ENCODE results near the gene FOXP1.

DNA sequence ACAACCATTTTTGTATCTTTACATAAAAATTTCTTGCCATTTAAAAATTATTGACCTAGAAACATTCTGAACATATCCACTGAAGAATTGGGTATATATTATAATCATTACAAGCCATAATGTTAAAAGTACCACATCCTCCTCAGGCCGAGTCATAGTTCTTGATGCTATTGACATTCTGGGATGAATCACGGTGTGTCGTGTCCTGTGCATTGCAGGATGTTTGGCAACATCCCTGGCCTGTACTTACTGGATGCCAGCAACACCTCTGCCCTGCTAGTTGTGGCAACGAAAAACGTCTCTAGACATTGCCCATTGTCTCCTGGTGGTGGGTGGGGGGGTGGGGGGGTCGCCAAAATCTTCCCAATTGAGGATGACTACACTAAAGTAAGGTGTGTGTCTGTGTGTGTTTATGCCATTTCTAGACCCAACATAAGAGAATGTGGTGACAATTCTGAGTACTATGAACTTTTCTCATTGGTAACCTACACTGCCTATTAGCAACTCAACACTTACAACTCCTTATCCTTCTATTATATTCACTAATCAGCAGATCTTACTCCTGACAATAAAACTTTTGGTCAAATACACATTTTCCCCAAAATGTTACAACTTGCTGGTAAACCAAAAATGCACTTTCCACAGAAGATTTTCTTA lies 471.6 kb downstream of the FOXP1 start:
- TF ChIP-seq, protein P1, sequence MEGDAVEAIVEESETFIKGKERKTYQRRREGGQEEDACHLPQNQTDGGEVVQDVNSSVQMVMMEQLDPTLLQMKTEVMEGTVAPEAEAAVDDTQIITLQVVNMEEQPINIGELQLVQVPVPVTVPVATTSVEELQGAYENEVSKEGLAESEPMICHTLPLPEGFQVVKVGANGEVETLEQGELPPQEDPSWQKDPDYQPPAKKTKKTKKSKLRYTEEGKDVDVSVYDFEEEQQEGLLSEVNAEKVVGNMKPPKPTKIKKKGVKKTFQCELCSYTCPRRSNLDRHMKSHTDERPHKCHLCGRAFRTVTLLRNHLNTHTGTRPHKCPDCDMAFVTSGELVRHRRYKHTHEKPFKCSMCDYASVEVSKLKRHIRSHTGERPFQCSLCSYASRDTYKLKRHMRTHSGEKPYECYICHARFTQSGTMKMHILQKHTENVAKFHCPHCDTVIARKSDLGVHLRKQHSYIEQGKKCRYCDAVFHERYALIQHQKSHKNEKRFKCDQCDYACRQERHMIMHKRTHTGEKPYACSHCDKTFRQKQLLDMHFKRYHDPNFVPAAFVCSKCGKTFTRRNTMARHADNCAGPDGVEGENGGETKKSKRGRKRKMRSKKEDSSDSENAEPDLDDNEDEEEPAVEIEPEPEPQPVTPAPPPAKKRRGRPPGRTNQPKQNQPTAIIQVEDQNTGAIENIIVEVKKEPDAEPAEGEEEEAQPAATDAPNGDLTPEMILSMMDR (conservative IDR thresholded peaks at IDR 0.05; ENCODE audit: low read depth, low read length), result no peak
- no peak for TF ChIP-seq EZH2 (IDR thresholded peaks at IDR 0.05; ENCODE audit: borderline replicate concordance, low read depth, low read length, poor library complexity, severe bottlenecking)
